Stimulated activated naive CD4-positive, alpha-beta T cell (primary cell): ENCODE measurements around the gene FXR2.
A peak's percentile ranks its signal among the peaks of the same experiment; 100 is the strongest.
"Not testable (repeated sequence)": the region's sequence is repeated elsewhere in the genome, so short reads cannot be mapped to it uniquely, and the experiment has no call there.

ENCODE experiments used
- DNase-seq, 6 experiments: peaks; one replicate each; lab custom pipeline; 2025; lab: John Stamatoyannopoulos, UW

Gene FXR2

DNA sequence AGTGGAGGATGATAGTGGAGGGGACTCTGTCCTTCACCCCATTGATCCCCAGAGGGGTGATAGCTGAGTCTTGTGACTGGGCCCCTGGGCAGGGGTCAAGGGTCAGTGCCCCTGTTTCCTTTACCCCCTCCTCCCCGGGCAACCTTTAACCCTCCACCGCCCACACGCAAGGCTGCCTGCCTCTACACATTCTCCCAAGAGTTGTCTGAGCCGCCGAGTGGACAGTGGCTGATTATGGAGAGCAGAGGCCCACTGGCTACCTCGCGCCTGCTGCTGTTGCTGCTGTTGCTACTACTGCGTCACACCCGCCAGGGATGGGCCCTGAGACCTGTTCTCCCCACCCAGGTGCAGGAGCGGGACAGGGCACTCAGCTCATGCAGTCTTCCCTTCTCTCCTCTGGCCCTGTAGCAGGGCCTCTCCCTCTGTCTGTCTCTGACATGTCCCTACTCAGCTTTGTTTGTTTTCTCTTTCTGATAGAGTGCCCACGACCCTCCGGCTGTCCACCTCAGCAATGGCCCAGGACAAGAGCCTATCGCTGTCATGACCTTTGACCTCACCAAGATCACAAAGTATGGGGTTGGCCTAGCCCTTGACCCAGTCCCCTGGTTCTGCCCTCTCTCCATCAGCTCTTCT is 15.4 kb upstream of the FXR2 start, which contains the start of gene SHBG:
Gene SHBG, plus strand, starts transcription at position 197 of the 633 bp plus-strand sequence. Its CDS starts 38 bp downstream, at position 235.
- DNase-seq: no peak

GRCh38 chr17:7627250-7628121 is 12.8 kb upstream of the FXR2 start, which contains the start of gene SAT2:
Gene SAT2 (minus strand): TSS chr17:7627821. CDS start chr17:7627635, 186 bp downstream.
- peak; percentile 66 to 88 (median 78) for DNase-seq

GRCh38 chr17:7626956-7627249 is 12.2 kb upstream of the FXR2 start:
- DNase-seq: no peak

DNA sequence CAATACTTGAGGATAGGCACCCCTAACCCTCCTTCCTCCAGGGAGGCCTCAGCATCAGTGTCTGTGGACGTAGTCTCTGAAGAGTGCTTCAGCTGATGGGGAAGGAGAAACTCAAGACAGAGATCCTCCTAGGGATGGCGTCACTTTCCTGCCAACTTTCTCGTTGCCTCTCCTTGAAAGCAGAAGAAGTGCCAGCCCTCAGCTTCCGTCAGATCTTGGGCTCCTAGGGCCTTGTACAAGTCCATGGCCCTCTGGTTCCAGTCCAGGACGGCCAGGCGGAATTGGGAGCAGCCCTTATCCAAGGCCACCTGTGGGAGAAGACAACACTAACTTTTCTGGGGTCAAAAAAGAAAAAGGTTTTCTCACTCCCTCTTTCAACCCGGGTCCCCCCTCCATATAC is 11.6 kb upstream of the FXR2 start:
- DNase-seq: no peak

GRCh38 chr17:7625749-7626148 is 11.1 kb upstream of the FXR2 start:
- not testable (repeated sequence) for DNase-seq

- DNase-seq: no peak
Measured at GRCh38 chr17:7623661-7624060, 9.0 kb upstream of the FXR2 start.

- no peak for DNase-seq
Measured at GRCh38 chr17:7620835-7621234, 6.1 kb upstream of the FXR2 start.

DNA sequence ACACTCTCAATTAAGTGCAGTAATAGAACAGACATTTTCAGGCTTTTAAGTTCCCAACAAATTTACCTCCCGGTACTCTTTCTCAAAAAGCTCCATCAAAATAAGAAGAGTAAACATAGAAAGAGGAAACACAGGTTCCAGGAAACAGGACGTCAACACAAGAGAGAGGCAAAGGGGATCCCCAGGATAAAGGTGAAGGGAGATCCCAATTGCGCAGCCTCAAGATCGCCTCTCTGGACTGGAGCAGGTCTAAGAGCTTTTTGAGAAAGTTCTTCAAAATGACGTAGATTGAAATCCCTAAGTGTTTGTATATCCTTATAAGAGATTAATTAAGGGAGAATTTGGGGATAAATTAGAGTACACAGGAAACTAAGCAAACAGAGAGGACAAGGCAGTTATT is 3.9 kb upstream of the FXR2 start:
- DNase-seq: no peak

GRCh38 chr17:7615265-7615747 is 609 bp upstream of the FXR2 start:
- DNase-seq: no peak

GRCh38 chr17:7613769-7614424 is 800 bp downstream of the FXR2 start:
- DNase-seq: peak in 1 of 6 experiments; percentile 32

DNA sequence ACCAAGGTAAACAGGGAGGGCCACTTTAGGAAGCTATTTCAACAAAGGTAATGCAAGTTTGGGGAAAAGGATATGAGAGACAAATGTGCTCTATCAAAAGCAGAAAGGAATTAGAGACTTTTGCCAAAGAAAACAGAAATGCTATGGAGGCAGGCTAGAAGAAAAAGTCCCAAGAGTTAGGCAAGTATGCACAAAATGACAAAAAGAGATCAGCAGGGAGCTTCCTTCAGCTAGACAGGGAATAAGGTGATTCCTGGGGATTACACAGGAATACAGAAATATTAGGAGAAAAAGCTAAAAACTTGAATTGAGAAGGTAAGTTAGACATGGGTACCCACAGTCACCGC is 2.4 kb downstream of the FXR2 start:
- no peak for DNase-seq

- DNase-seq: no peak
Measured at GRCh38 chr17:7611635-7612293, 2.9 kb downstream of the FXR2 start.

DNA sequence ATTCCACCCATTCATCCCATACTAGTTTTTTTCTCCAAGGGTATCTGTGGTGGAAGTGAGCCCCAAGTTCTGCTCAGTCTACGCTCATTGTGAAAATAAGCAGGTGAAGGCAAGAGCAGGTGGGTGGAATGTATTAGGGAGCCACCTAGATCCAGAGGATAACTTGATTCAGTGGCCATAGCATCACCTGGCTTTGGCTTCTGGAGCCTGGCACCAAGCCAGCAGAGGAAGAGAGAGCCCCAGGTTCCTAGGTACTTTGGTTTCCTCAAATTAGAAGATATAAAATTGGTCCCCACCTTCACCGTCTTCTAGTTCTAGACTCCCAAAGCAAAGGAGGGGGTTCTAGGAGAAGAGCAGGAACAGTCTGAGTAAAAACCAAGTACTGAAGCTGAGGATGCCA is 4.1 kb downstream of the FXR2 start:
- no peak for DNase-seq

DNA sequence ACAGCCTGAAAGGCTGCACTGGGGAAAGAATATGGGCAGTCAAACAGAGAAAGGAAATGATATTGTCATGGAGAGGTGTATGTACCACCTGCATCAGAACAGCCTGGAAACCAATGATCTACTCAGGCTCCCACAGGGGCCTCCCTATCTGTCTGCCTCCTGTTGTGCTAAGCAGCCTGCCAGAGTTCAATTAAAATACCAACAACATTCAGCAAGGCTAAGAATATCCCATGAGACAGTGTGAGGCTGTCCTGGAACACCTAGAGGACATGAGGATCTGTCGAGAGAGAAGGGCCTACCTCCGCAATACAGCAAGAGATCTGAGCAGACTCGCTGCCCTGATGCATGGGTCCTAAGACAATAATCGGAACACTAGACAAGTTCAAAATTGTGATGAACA is 8.4 kb downstream of the FXR2 start:
- no peak for DNase-seq

DNA sequence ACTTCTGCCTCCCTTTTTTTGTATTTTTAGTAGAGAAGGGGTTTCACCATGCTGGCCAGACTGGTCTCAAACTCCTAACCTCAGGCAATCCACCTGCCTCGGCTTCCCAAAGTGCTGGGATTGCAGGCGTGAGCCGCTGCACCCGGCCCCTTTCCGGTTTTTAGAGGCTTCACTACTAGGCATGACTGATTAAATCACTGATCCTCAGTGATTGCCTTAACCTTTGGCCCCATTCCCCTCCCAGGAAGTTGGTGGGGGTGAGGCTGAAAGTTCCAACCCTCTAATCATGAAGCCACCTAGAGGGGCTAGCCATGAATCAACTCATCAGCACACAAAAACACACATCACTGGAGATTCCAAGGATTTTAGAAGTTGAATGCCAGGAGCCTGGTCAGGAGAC is 17.1 kb downstream of the FXR2 start:
- DNase-seq: not testable (repeated sequence)

DNA sequence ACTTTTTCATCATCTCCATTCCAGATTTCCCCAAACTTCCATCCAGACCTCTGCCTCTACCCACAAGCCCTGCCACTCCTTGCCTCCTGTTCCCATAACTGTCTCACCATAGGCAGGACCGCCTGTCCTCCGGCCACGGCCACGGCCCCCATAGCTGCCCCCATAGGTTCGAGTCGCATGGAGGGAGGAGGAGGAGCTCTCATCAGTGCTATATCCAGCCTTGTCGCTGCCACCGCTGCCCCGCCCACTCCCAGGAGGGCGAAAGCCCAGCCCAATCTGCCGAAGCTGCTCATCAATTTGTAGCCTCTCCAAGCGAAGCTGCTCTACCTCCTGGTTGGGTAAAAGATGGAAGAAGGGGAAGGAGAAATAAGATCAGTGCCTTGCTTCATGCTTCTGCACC is 21.4 kb downstream of the FXR2 start:
- DNase-seq: no peak

DNA sequence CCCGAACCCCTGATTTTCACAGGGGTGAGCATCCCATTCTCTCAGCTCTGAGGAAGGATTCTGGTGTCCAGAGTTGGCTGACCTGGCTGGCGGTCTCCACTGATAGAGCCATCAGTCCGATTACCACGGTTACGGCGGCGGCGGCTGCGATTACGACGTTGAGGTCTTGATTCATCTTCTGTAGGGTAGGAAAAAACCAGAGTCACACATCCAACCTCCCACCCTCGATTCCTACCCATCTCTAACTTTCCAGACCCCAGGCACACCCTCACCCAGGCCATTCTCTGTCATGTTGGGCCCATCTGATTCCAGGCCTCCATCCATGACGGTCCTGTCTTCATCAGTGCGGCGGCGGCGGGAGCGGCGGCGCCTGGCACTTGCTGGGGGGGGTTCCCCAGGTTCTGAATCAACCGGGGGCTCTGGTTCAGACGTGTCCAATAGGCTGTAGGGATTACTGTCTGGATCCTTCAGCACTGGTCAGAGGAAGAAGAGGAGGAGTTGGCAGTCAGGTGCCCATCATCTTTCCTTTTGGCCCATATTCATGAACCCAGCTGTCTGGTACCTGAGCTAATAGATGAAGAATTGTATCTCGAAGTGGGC is 22.2 kb downstream of the FXR2 start:
- DNase-seq: no peak

GRCh38 chr17:7591596-7591995 is 23.1 kb downstream of the FXR2 start:
- DNase-seq: no peak

- no peak for DNase-seq
Measured at GRCh38 chr17:7590743-7591142, 24.0 kb downstream of the FXR2 start.

DNA sequence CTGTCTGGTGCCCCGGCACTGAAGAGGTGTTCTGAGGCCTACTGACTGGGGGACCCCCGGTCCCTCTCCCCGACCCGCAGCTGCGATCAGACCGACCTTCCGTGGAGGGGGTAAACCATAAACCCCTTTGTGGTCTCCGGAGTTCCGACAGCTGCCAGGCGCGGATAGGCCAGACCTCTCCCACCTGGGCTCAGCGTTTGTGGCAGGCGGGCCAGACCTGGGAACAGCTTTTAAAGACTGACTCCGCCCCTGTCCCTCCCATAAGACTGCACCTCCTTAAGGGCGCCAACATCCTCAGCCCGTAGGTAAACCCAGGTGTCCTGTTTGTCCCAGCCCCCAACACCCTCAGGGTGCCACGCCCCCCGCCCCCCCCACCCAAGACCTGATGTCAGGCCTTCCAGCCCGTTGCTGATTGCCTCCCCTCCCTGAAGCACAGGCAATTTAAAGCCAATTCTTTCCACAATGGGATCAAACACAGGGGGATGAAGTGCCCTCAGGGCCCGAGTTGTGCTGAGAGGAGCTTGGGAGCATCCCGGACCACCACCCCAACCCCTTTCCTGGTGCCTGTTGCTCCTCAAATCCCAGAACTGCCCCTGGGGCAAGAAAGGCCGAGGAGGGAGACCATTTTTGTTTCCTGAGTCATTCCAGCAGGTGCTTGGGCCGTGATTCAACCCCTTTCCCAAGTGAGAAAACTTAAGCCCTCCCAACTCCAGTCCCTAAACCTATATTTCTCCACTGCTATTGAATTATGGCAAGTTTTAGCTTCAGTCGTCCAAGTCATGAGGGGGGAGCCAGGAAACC is 24.6 kb downstream of the FXR2 start, which contains the start of gene SOX15:
Gene SOX15, minus strand, starts transcription at position 204 of the 801 bp plus-strand sequence. CDS start 418 bp downstream, outside the sequence.
- DNase-seq: no peak
